Activated T-helper 1 cell treated with Interleukin-2 at 50 U/mL for 16 hours (primary cell): Measurements from ENCODE around the gene UBE3C.

Experiments
- DNase-seq: peaks from one replicate; pipeline ENCODE4 v3.0.0-alpha.2; 2020; ENCODE audit warnings: low read depth

The UBE3C gene

GRCh38 chr7:157177333-157177982 lies 38.7 kb downstream of the UBE3C start:
- DNase-seq = no peak

- no peak for DNase-seq
These were observed 39.3 kb downstream of the UBE3C start for GRCh38 chr7:157177983-157178381.

- DNase-seq = no peak
These were observed 45.1 kb downstream of the UBE3C start for GRCh38 chr7:157183832-157184231.

- DNase-seq = no peak
These were observed 49.5 kb downstream of the UBE3C start for GRCh38 chr7:157188091-157188665.

GRCh38 chr7:157189405-157189804 lies 50.7 kb downstream of the UBE3C start:
- no peak for DNase-seq

GRCh38 chr7:157192861-157193260 lies 54.1 kb downstream of the UBE3C start:
- DNase-seq = no peak

GRCh38 chr7:157193274-157193673 lies 54.5 kb downstream of the UBE3C start:
- no peak for DNase-seq

GRCh38 chr7:157194948-157195347 lies 56.2 kb downstream of the UBE3C start:
- no peak for DNase-seq

GRCh38 chr7:157195868-157196267 lies 57.1 kb downstream of the UBE3C start:
- no peak for DNase-seq

GRCh38 chr7:157204134-157204533 lies 65.4 kb downstream of the UBE3C start:
- DNase-seq = no peak

- DNase-seq = no peak
These were observed 66.7 kb downstream of the UBE3C start for GRCh38 chr7:157205438-157205837.

GRCh38 chr7:157208571-157209413 lies 70.1 kb downstream of the UBE3C start:
- no peak for DNase-seq

GRCh38 chr7:157210682-157211081 lies 72.0 kb downstream of the UBE3C start:
- DNase-seq = no peak

- no peak for DNase-seq
These were observed 73.0 kb downstream of the UBE3C start for GRCh38 chr7:157211690-157212089.

GRCh38 chr7:157219154-157219553 lies 80.4 kb downstream of the UBE3C start:
- DNase-seq = no peak

GRCh38 chr7:157220916-157221569 lies 82.3 kb downstream of the UBE3C start:
- no peak for DNase-seq

- DNase-seq = no peak
These were observed 84.0 kb downstream of the UBE3C start for GRCh38 chr7:157222687-157223086.

GRCh38 chr7:157224627-157225026 lies 85.9 kb downstream of the UBE3C start:
- DNase-seq = no peak

- no peak for DNase-seq
These were observed 90.2 kb downstream of the UBE3C start for GRCh38 chr7:157228864-157229422.

GRCh38 chr7:157233677-157234076 lies 95.0 kb downstream of the UBE3C start:
- DNase-seq = no peak

- DNase-seq = no peak
These were observed 95.5 kb downstream of the UBE3C start for GRCh38 chr7:157234271-157234670.
